ENCODE data around the gene TOLLIP.
"Not testable (repeated sequence)": the region's sequence is repeated elsewhere in the genome, so short reads cannot be mapped to it uniquely, and the experiment has no call there.

TOLLIP gene

GRCh38 chr11:1266976-1267375 lies 42.5 kb downstream of the TOLLIP start:
- not testable (repeated sequence) for DNase-seq (ENCODE audit: low read depth in 1 of 2, low spot score in 1 of 2)

DNA sequence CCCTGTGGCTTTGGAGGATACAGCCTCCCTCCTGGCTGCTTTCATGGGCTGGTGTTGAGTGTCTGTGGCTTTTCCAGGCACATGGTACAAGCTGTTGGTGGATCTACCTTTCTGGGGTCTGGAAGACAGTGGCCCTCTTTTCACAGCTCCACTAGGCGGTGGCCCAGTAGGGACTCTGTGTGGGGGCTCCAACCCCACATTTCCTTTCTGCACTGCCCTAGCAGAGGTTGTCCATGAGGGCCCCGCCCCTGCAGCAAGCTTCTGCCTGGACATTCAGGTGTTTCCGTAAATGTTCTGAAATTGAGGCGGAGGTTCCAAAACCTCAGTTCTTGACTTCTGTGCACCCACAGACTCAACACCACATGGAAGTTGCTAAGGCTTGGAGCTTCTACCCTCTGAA lies 44.0 kb downstream of the TOLLIP start:
- DNase-seq (ENCODE audit: low read depth in 1 of 2, low spot score in 1 of 2), result not testable (repeated sequence)

DNA sequence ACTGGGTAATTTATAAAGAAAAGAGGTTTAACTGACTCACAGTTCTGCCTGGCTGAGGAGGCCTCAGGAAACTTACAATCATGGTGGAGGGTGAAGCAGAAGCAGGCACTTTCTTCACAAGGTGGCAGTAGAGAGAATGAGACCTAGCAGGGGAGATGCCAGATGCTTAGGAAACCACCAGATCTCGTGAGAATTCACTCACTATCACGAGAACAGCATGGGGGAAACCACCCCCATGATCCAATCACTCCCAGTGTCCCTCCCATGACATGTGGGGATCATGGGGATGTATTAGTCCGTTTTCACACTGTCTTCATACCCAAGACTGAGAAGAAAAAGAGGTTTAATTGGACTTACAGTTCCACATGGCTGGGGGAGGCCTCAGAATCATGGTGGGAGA lies 45.0 kb downstream of the TOLLIP start:
- not testable (repeated sequence) for DNase-seq (ENCODE audit: low read depth in 1 of 2, low spot score in 1 of 2)

- DNase-seq (ENCODE audit: low read depth in 1 of 2, low spot score in 1 of 2), result no peak
Observed at GRCh38 chr11:1263010-1263409, 46.4 kb downstream of the TOLLIP start.

DNA sequence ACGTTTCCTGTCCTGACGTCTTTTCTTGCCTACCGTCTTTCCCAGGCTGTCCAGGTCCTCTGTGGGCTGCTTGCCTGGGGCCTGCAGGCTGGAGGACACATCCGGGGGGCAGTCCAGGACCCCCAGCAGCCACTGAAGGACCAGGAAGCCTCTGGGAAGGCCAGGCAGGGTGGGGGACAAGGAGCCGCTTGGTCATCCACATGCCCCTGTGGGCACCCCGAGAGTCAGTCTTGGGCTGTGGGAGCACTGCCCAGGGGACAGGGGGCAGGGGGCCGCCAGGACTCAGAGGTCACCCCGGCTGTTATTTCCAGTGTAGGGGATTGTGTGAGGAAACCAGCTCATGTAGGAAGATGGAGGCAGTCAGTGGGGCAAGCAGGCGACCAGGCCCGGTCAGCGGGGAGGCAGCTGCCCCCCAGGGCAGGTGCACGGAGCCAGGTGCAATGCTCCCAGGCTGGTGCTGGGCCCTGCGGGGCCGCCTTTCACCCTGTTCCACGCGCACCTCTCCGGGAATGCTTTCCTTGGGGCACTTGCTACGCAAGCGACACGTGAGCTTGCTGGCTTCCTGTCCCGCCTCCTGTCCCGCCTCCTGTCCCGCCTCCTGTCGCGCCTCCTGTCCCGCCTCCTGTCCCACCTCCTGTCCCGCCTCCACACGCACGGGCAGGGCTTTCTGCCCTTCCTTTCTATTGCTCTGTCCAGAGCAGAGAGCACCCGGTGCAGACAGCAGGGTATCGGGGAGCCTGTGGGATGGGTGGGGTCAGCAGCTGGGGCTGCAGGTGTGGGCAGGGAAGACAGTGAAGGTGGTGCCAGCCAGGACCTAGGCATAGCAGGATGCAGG lies 47.0 kb downstream of the TOLLIP start:
- peak; percentile 78 to 83 for DNase-seq (ENCODE audit: low read depth in 1 of 2, low spot score in 1 of 2)

DNA sequence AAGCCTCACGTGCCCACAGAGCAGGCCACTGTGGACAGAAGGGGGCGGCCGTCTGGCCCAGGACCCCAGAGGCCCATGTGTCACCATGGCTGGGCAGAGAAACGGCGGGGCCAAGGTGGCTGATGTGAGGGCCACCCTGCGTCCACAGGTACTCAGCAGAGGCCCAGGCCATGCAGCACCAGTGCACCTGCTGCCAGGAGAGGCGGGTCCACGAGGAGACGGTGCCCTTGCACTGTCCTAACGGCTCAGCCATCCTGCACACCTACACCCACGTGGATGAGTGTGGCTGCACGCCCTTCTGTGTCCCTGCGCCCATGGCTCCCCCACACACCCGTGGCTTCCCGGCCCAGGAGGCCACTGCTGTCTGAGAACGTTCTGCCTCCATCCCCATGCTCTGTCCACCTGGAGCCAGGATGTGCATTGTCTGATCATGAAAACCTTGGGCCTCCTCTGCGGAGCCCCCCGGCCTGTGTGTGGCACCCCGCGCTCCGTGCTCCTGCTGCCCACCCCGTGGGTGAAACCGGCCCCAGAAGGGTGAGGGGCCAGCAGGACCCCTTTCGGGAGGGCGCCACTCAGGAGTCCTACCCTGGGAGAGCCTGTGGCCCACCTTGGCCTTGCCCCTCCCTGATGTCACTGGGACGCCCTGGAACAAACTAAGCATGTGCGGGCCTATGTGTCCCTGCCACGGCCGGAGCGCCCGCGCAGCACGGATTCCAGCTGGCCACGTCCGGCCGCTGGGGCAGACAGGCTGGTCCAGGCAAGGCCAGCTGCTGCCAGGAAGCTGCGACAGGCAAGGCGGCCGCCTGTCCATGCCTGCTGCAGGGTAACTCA lies 48.0 kb downstream of the TOLLIP start:
- no peak for DNase-seq (ENCODE audit: low read depth in 1 of 2, low spot score in 1 of 2)

GRCh38 chr11:1260620-1261019 lies 48.8 kb downstream of the TOLLIP start:
- no peak for DNase-seq (ENCODE audit: low read depth in 1 of 2, low spot score in 1 of 2)

GRCh38 chr11:1260023-1260501 lies 49.4 kb downstream of the TOLLIP start:
- peak; percentile 9 to 32 for DNase-seq (ENCODE audit: low read depth in 1 of 2, low spot score in 1 of 2)

DNA sequence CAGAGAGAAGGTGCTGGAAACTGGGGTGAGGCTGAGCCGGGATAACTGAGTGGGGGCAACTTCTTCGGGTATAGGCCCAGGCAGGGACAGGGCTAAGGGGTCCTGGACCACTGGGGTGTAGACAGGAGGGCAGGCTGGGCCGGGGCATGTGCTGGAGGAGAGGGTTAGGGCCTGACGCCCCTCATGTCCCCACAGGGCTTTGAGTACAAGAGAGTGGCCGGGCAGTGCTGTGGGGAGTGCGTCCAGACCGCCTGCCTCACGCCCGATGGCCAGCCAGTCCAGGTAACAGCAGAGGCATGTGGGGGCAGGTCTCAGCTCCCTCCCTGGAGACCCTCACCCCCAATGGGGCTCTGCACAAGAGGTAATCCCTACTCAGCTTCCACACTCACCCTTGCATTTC lies 49.9 kb downstream of the TOLLIP start:
- no peak for DNase-seq (ENCODE audit: low read depth in 1 of 2, low spot score in 1 of 2)

DNA sequence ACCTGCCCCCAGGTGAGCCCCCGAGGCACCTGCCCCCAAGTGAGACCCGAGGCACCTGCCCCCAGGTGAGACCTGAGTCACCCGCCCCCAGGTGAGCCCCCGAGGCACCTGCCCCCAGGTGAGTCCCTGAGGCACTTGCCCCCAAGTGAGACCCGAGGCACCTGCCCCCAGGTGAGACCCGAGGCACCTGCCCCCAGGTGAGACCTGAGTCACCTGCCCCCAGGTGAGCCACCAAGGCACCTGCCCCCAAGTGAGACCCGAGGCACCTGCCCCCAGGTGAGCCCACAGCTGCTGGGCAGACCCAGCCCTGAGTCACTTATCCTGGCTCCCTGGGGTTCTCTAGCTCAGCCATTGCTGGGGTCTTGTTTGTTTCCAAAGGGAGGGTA lies 50.4 kb downstream of the TOLLIP start:
- DNase-seq (ENCODE audit: low read depth in 1 of 2, low spot score in 1 of 2), result no peak

DNA sequence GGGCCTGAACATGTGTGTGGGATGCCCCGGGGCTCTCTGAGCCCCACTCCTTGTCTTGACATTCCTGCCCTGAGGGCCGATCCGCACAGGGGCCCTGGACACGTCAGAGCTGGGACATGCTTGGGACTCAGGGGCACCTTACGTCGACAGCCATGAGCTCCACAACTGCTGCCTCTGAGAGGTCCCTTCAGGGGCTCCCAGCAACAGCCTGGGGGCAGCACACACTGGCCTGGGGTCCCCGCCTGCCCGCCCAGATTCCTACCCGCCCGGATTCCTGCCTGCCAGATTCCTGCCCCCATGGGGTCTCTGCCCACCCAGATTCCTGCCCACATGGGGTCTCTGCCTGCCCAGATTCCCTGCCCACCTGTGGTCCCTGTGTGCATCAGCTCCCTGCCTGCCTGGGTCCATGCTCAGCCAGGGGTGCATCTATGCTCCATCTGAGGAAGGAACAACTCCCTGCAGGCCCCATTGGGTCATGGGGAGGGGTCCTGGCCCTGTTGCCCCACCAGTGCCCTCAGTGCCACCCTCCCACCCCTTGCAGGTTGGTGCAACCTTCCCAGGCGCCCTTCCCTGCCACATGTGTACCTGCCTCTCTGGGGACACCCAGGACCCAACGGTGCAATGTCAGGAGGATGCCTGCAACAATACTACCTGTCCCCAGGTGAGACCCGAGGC lies 50.9 kb downstream of the TOLLIP start:
- no peak for DNase-seq (ENCODE audit: low read depth in 1 of 2, low spot score in 1 of 2)

DNA sequence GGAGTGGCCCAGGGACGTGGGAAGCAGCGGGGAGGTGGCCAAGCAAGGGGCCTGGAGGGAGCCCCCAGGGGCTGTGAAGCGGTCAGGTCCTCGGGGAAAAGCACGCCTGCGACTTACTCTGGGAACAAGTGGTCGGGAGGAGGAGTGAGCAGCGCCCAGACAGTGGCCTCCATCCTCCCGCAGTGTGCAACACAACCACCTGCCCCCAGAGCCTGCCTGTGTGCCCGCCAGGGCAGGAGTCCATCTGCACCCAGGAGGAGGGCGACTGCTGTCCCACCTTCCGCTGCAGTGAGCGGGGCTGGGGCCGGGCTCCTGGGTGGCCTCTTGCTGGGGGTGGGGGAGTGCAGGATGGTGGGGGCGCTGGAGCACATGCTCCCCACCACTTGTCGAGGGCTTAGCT lies 51.5 kb downstream of the TOLLIP start:
- no peak for DNase-seq (ENCODE audit: low read depth in 1 of 2, low spot score in 1 of 2)

GRCh38 chr11:1257366-1257765 lies 52.1 kb downstream of the TOLLIP start:
- no peak for DNase-seq (ENCODE audit: low read depth in 1 of 2, low spot score in 1 of 2)

DNA sequence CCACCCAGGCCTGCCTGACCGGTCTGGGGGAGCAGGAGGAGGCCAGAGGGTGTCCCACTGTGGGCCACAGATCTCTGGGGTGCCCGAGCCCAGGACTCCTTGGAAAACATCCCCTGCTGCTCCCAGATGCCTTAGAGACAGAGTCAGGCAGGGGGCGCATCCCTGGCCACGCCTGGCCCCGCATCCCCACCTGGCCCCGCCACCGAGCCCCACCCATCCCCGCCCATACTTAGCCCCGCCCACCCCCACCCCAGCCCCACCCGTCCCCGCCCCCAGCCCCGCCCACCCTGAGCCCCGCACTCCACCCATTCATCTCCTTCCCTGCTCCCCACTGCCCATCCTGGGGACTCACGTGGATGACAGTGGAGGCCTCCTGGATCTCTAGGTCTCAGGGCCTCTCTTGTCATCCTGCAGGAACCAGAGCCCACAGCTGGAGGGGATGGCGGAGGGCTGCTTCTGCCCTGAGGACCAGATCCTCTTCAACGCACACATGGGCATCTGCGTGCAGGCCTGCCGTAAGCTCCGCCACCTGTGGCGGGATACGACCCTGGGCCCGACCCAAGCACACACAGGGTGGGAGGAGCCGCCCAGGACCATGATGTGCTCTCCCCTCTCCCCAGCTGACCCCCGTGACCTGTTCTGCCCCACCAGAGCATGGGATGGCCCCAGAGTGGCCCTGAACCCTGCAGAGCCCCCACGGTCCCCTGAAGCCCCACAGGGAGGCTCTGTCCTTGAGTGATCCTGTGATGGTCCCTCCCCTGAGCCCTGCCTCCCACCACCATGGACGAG lies 53.0 kb downstream of the TOLLIP start:
- DNase-seq (ENCODE audit: low read depth in 1 of 2, low spot score in 1 of 2), result no peak

GRCh38 chr11:1255151-1255550 lies 54.3 kb downstream of the TOLLIP start:
- DNase-seq (ENCODE audit: low read depth in 1 of 2, low spot score in 1 of 2), result no peak

- DNase-seq (ENCODE audit: low read depth in 1 of 2, low spot score in 1 of 2), result no peak
Observed at GRCh38 chr11:1254733-1255132, 54.7 kb downstream of the TOLLIP start.

- DNase-seq (ENCODE audit: low read depth in 1 of 2, low spot score in 1 of 2), result no peak
Observed at GRCh38 chr11:1254086-1254648, 55.3 kb downstream of the TOLLIP start.

DNA sequence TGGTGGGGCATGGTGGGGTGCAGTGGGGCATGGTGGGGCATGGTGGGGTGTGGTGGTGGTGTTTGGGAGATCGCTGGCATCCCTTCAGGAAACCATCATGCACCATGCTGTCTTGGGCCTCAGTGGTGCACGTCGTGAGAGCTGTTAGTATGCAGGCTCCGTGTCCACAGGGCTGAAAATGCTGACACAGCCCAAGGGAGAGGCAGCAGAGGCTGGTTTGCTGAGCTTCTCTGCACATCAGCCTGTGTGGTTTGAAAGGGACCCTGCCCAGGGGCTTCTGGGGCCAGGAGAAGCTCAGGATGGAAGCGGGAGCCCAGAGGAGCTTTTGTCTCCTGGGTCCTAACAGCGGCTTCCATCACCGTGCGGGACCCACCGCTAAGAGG lies 56.3 kb downstream of the TOLLIP start:
- no peak for DNase-seq (ENCODE audit: low read depth in 1 of 2, low spot score in 1 of 2)

DNA sequence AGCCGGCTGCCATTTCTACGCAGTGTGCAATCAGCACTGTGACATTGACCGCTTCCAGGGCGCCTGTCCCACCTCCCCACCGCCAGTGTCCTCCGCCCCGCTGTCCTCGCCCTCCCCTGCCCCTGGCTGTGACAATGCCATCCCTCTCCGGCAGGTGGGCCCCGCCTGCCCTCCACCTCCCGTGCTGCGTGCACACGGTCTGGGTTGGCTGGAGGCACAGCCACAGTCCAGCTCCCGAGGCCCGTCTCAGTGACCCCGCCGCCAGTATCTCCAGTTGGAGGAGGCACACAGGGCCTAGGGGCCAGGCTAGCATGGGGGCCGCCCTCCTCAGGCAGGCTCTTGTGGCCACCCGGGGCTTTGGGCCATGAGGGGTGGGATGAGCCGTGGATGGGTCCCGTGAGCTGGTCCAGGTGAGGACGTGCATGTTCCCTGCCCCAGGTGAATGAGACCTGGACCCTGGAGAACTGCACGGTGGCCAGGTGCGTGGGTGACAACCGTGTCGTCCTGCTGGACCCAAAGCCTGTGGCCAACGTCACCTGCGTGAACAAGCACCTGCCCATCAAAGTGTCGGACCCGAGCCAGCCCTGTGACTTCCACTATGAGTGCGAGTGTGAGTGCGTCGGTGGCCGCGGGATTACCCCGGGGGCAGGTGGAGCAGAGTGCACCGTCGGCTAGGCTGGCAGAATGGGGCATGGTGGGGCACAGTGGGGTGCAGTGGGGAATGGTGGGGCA lies 56.9 kb downstream of the TOLLIP start:
- no peak for DNase-seq (ENCODE audit: low read depth in 1 of 2, low spot score in 1 of 2)

DNA sequence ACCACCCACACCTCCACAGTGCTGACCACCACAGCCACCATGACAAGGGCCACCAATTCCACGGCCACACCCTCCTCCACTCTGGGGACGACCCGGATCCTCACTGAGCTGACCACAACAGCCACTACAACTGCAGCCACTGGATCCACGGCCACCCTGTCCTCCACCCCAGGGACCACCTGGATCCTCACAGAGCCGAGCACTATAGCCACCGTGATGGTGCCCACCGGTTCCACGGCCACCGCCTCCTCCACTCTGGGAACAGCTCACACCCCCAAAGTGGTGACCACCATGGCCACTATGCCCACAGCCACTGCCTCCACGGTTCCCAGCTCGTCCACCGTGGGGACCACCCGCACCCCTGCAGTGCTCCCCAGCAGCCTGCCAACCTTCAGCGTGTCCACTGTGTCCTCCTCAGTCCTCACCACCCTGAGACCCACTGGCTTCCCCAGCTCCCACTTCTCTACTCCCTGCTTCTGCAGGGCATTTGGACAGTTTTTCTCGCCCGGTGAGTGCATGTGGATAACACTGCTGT lies 58.1 kb downstream of the TOLLIP start:
- no peak for DNase-seq (ENCODE audit: low read depth in 1 of 2, low spot score in 1 of 2)
